ENCODE results near the gene PHKG2.

- TF ChIP-seq CTCF (IDR thresholded peaks at IDR 0.05) (no peak), EP300 (IDR thresholded peaks at IDR 0.05) (no peak), POLR2AphosphoS5 (IDR thresholded peaks at IDR 0.05) (no peak), POLR2A (IDR thresholded peaks at IDR 0.05; ENCODE audit: low read depth) (no peak)
These were observed 16.7 kb downstream of the PHKG2 start for GRCh38 chr16:30764816-30765465.

Data from esophagus muscularis mucosa (tissue), 4 donors.